IMR-90 (cell line): ENCODE results near the gene CD180. TPM values are rescaled to one million over a fixed set of nuclear protein-coding genes. Genes with fewer than 3 reads are reported as not detected.

Source experiments
- ATAC-seq: fragments of 200-7000 bp; cut with Tn5 transposase; 2 replicates; pipeline ENCODE4 v1.9.1; 2020; ENCODE audit warnings: low read depth, mild to moderate bottlenecking, moderate library complexity
- BruUV-seq: library from RNA; stranded (reverse); fragments of 400-500 nt; replicated peaks from 2 replicates; lab custom pipeline; 2021; lab: Mats Ljungman, UMichigan
- CTCF ChIA-PET: fragments of 300-600 bp; formaldehyde crosslinking; extraction: SDS; loops from one replicate; lab custom pipeline; 2021; ENCODE audit warnings: antibody characterized with exemption; lab: Yijun Ruan, JAX
- POLR2A ChIA-PET: fragments of 300-600 bp; sonication (Branson Sonifier 250); formaldehyde crosslinking; loops from one replicate; lab custom pipeline; 2022; ENCODE audit warnings: antibody characterized with exemption; ENCODE audit not compliant: unreplicated experiment; lab: Charles Lee
- DNase-seq: peaks from one replicate; pipeline ENCODE4 v3.0.0; 2013
- H2AFZ ChIP-seq: replicated peaks from 2 replicates; pipeline ENCODE3; 2013; ENCODE audit warnings: low read length, mild to moderate bottlenecking; ENCODE audit not compliant: poor library complexity
- H2AK5ac ChIP-seq: 2 replicates; pipeline ENCODE4 v1.6.1; 2013; ENCODE audit warnings: low read depth, low read length, inconsistent platforms
- H2AK9ac ChIP-seq: replicated peaks from 2 replicates; pipeline ENCODE3; 2013; ENCODE audit warnings: mild to moderate bottlenecking, low read depth, low read length, moderate library complexity; ENCODE audit not compliant: poor library complexity
- H2BK120ac ChIP-seq: 2 replicates; pipeline ENCODE4 v1.6.1; 2013; ENCODE audit warnings: low read depth, low read length, inconsistent platforms
- H2BK15ac ChIP-seq: 3 replicates; pipeline ENCODE4 v1.6.1; 2013; ENCODE audit warnings: low read depth, low read length, inconsistent platforms
- H2BK20ac ChIP-seq: 2 replicates; pipeline ENCODE4 v1.6.1; 2013; ENCODE audit warnings: low read depth, mild to moderate bottlenecking, inconsistent platforms, low read length, moderate library complexity
- H2BK5ac ChIP-seq: 2 replicates; pipeline ENCODE4 v1.6.1; 2013; ENCODE audit warnings: mild to moderate bottlenecking, low read depth, low read length, inconsistent platforms; ENCODE audit not compliant: poor library complexity, severe bottlenecking
- H3K14ac ChIP-seq: replicated peaks from 2 replicates; pipeline ENCODE4 v1.6.1; 2013; ENCODE audit warnings: low read depth, low read length, inconsistent platforms
- H3K18ac ChIP-seq: 2 replicates; pipeline ENCODE4 v1.6.1; 2013; ENCODE audit warnings: low read depth, low read length, control low read depth
- H3K23ac ChIP-seq: 2 replicates; pipeline ENCODE4 v1.6.1; 2013; ENCODE audit warnings: low read depth, low read length, inconsistent platforms
- H3K27ac ChIP-seq: 2 replicates; pipeline ENCODE4 v1.5.1; 2013; ENCODE audit warnings: mild to moderate bottlenecking, control low read depth, low read length; ENCODE audit not compliant: insufficient read depth
- H3K27me3 ChIP-seq: 2 replicates; pipeline ENCODE4 v1.6.1; 2013; ENCODE audit warnings: low read length; ENCODE audit not compliant: control insufficient read depth, insufficient read depth
- H3K36me3 ChIP-seq: 2 replicates; pipeline ENCODE4 v1.6.1; 2013; ENCODE audit warnings: low read length, mixed read lengths; ENCODE audit not compliant: control insufficient read depth, insufficient read depth
- H3K4ac ChIP-seq: 2 replicates; pipeline ENCODE4 v1.6.1; 2013; ENCODE audit warnings: low read depth, low read length, inconsistent platforms
- H3K4me1 ChIP-seq: 2 replicates; pipeline ENCODE4 v1.6.1; 2013; ENCODE audit warnings: low read length, mixed read lengths; ENCODE audit not compliant: control insufficient read depth, insufficient read depth
- H3K4me2 ChIP-seq: 2 replicates; pipeline ENCODE4 v1.6.1; 2013; ENCODE audit warnings: low read depth, mild to moderate bottlenecking, control low read depth, low read length, moderate library complexity
- H3K4me3 ChIP-seq: 2 replicates; pipeline ENCODE4 v1.5.1; 2013; ENCODE audit warnings: low read depth, mild to moderate bottlenecking, control low read depth, low read length, moderate library complexity; ENCODE audit not compliant: insufficient read depth
- H3K56ac ChIP-seq: 2 replicates; pipeline ENCODE4 v1.6.1; 2013; ENCODE audit warnings: low read length, inconsistent platforms; ENCODE audit not compliant: insufficient read depth; ENCODE audit errors: extremely low read depth
- H3K79me1 ChIP-seq, 2 experiments: 2 replicates each; pipeline ENCODE4 v1.6.1; 2013; ENCODE audit warnings: low read length in 2 of 2, inconsistent platforms in 1 of 2, low read depth in 1 of 2
- H3K9ac ChIP-seq: 2 replicates; pipeline ENCODE4 v1.6.1; 2013; ENCODE audit warnings: low read depth, low read length, control low read depth
- H3K9me1 ChIP-seq: 2 replicates; pipeline ENCODE4 v1.6.1; 2013; ENCODE audit warnings: low read length, inconsistent platforms; ENCODE audit not compliant: insufficient read depth
- H3K9me3 ChIP-seq: 2 replicates; pipeline ENCODE4 v1.6.1; 2013; ENCODE audit warnings: low read length; ENCODE audit not compliant: control insufficient read depth, insufficient read depth
- H4K20me1 ChIP-seq: 2 replicates; pipeline ENCODE4 v1.6.1; 2013; ENCODE audit warnings: low read length, inconsistent platforms; ENCODE audit not compliant: insufficient read depth
- H4K5ac ChIP-seq: 2 replicates; pipeline ENCODE4 v1.6.1; 2013; ENCODE audit warnings: mild to moderate bottlenecking, low read depth, low read length, control low read depth
- H4K8ac ChIP-seq, 2 experiments: 2 replicates each; pipeline ENCODE4 v1.6.1; 2013; ENCODE audit warnings: low read depth in 2 of 2, low read length in 2 of 2, control low read depth in 1 of 2, inconsistent platforms in 1 of 2
- H4K91ac ChIP-seq: 2 replicates; pipeline ENCODE4 v1.6.1; 2013; ENCODE audit warnings: low read depth, low read length, inconsistent platforms; ENCODE audit not compliant: insufficient read depth
- CEBPB ChIP-seq: IDR thresholded peaks from 2 replicates; pipeline ENCODE4 v1.6.1; 2012; ENCODE audit warnings: low read depth, low read length, improper control_type of control experiment
- WGBS, 2 experiments: methylation state at CpG; one replicate each; pipeline versions ENCODE4 v1.1.5 to v1.1.7; 2013; ENCODE audit warnings: missing lambda C conversion rate in 2 of 2; ENCODE audit not compliant: insufficient read length in 1 of 2; ENCODE audit errors: extremely low coverage in 2 of 2; 5-methylcytosine and 5-hydroxymethylcytosine counted together
- dilution Hi-C: fragments of 300-500 bp; cut with HindIII; formaldehyde crosslinking; loops from one replicate; pipeline ENCODE4 v1.14.3; 2018; ENCODE audit warnings: low sequenced_read_pairs; ENCODE audit not compliant: unreplicated experiment
- in situ Hi-C: fragments of 300-500 bp; cut with MboI; formaldehyde crosslinking; loops from 3 replicates; pipeline ENCODE4 v1.14.3; 2019; ENCODE audit warnings: low sequenced_read_pairs, inconsistent platforms, mixed read lengths
- intact Hi-C: fragments of 100-400 bp; cut with micrococcal nuclease; formaldehyde crosslinking; loops from 2 replicates; pipeline ENCODE4 v1.10.0; 2022
- polyA plus RNA-seq, 3 experiments: library from polyadenylated mRNA; depleted of rRNA; stranded (reverse); fragments of >200 nt; gene quantifications; 2 replicates each; pipeline ENCODE4 v1.2.3, GENCODE V29; 2012; ENCODE audit warnings: low replicate concordance in 1 of 3
- total RNA-seq: library from RNA; depleted of rRNA; stranded (reverse); fragments of >200 nt; gene quantifications from 2 replicates; pipeline ENCODE4 v1.2.3, GENCODE V29; 2012
- TF ChIP-seq, protein P1 (sequence below): fragments of 150-350 bp; IDR thresholded peaks from 2 replicates; pipeline ENCODE4 v1.6.1; 2016; ENCODE audit warnings: low read depth, mild to moderate bottlenecking, low read length, moderate library complexity, borderline replicate concordance

CD180 gene
- total and polyA plus RNA-seq, 2 of the 4 experiments (the other 2 are of a cell fraction), result not detected

- no peak for TF ChIP-seq CEBPB
These were observed 18.3 kb upstream of the CD180 start (continued) for GRCh38 chr5:67214707-67215447.

DNA sequence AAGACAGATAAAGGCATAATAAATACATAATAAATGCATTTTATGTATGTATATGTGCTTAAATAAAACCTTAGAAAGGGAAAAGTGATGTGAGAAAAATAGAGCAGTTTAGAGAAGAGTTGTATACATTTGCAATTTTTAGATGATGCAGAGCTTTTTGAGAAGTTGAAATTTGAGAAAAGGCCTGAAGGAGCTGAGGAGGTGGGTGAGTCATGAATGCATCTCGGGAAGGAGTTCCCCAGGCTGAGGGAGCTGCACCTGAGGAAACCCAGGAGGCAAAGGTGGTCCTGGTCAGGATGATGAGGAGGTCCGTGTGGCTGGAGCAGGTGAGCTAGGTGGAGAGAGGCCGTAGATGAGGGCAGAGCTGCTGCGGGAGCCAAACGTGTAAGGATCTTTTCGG is 17.4 kb upstream of the CD180 start:
- in situ Hi-C loops, result loop anchor here (5.0 to 25.0 kb wide), 2 partner anchors 52 to 902 kb away; no protein-coding TSS in a partner anchor

More for the DNA sequence above, 17.4 kb upstream of the CD180 start:
- Histone ChIP-seq H3K9me1 (0 out of 2 replicates have a peak, but pooled peaks cover 3% of the 10 kb centered on the region), H2BK5ac (no peak overlapping the region), H3K4me2 (no peak overlapping the region), H2AK9ac (no peak overlapping the region), H2AFZ (peak overlapping the region; percentile 62), H4K91ac (no peak overlapping the region), H3K4me3 (no peak overlapping the region), H4K20me1 (no peaks in the 10 kb centered on the region), H3K56ac (no peak overlapping the region), H3K9ac (no peak overlapping the region), H2BK20ac (no peak overlapping the region), H3K9me3 (no peaks in the 10 kb centered on the region), H3K27me3 (no peaks in the 10 kb centered on the region), H3K14ac (no peak overlapping the region), H3K4ac (no peak overlapping the region), H2AK5ac (no peak overlapping the region), H3K79me1 (no peaks in the 10 kb centered on the region), H3K36me3 (no peaks in the 10 kb centered on the region), H4K5ac (no peak overlapping the region), H4K8ac (no peak overlapping the region), H3K18ac (no peak overlapping the region), H3K23ac (no peak overlapping the region), H2BK15ac (no peak overlapping the region), H3K27ac (no peak overlapping the region), H2BK120ac (no peak overlapping the region), H3K4me1 (peaks cover 2% of the 10 kb centered on the region; the same call in 1 of the 2 replicates)
- intact Hi-C loops (no loop called here), dilution Hi-C loops (no loop called here)
- peak; percentile 22; the same call in 1 of the 2 replicates for ATAC-seq
- POLR2A ChIA-PET, result no interaction called here
- peak; percentile 54 for DNase-seq
- CTCF ChIA-PET, result no interaction called here
- BruUV-seq, result no TSS peak
- TF ChIP-seq CEBPB, result no peak
- TF ChIP-seq, protein P1, sequence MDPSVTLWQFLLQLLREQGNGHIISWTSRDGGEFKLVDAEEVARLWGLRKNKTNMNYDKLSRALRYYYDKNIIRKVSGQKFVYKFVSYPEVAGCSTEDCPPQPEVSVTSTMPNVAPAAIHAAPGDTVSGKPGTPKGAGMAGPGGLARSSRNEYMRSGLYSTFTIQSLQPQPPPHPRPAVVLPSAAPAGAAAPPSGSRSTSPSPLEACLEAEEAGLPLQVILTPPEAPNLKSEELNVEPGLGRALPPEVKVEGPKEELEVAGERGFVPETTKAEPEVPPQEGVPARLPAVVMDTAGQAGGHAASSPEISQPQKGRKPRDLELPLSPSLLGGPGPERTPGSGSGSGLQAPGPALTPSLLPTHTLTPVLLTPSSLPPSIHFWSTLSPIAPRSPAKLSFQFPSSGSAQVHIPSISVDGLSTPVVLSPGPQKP, result no peak
- WGBS, 2 experiments, result 80% methylated on average over 1 of the region's 6 CpGs; no CpG with 5 or more reads in 1 of the 2 experiments
